GM23338 (cell line): Measurements from ENCODE around the gene RAP2B. TPM values are rescaled to one million over a fixed set of nuclear protein-coding genes. Genes with fewer than 3 reads are reported as not detected.

Experiments used
- ATAC-seq: fragments of 200-7000 bp; cut with Tn5 transposase; 3 replicates; pipeline ENCODE4 v1.9.1; 2020
- DNase-seq: peaks from one replicate; pipeline ENCODE4 v3.0.0-alpha.2; 2015; ENCODE audit warnings: low spot score
- H2AFZ ChIP-seq: fragments of 200-600 bp; sonication (generic); 2 replicates; pipeline ENCODE4 v1.8.0; 2016; ENCODE audit warnings: antibody characterized with exemption, mild to moderate bottlenecking, moderate library complexity
- H3F3A ChIP-seq: fragments of 200-600 bp; sonication (generic); replicated peaks from 2 replicates; pipeline ENCODE4 v1.8.0; 2017; ENCODE audit warnings: antibody characterized with exemption, mixed run types, low read depth
- H3K27ac ChIP-seq: fragments of 200-600 bp; sonication (generic); 2 replicates; pipeline ENCODE4 v1.6.1; 2016; ENCODE audit warnings: low read depth
- H3K27me3 ChIP-seq: fragments of 200-600 bp; sonication (generic); 2 replicates; pipeline ENCODE4 v1.8.0; 2016; ENCODE audit warnings: mild to moderate bottlenecking, mixed run types, moderate library complexity; ENCODE audit not compliant: insufficient read depth
- H3K36me3 ChIP-seq: fragments of 200-600 bp; sonication (generic); 2 replicates; pipeline ENCODE4 v1.8.0; 2016; ENCODE audit warnings: mild to moderate bottlenecking; ENCODE audit not compliant: insufficient read depth
- H3K4me1 ChIP-seq: fragments of 200-600 bp; sonication (generic); 2 replicates; pipeline ENCODE4 v1.8.0; 2016; ENCODE audit warnings: mild to moderate bottlenecking, moderate library complexity; ENCODE audit not compliant: insufficient read depth
- H3K4me2 ChIP-seq: fragments of 200-600 bp; sonication (generic); 2 replicates; pipeline ENCODE4 v1.7.1; 2017; ENCODE audit warnings: mixed run types
- H3K4me3 ChIP-seq: fragments of 200-600 bp; sonication (generic); 2 replicates; pipeline ENCODE4 v1.6.1; 2016; ENCODE audit warnings: mixed run types
- H3K79me2 ChIP-seq: fragments of 200-600 bp; sonication (generic); replicated peaks from 2 replicates; pipeline ENCODE4 v1.8.0; 2017; ENCODE audit warnings: mild to moderate bottlenecking; ENCODE audit not compliant: insufficient read depth
- H3K9me2 ChIP-seq: fragments of 200-600 bp; sonication (generic); 2 replicates; pipeline ENCODE4 v1.8.0; 2017; ENCODE audit not compliant: insufficient read depth
- H4K20me1 ChIP-seq: fragments of 200-600 bp; sonication (generic); replicated peaks from 2 replicates; pipeline ENCODE4 v1.8.0; 2017; ENCODE audit warnings: mild to moderate bottlenecking; ENCODE audit not compliant: insufficient read depth
- H3K27ac Mint-ChIP-seq: 2 replicates; pipeline ENCODE4 v1.8.0; 2020; ENCODE audit warnings: inconsistent platforms, mild to moderate bottlenecking, moderate library complexity, mixed read lengths
- H3K27me3 Mint-ChIP-seq: 3 replicates; pipeline ENCODE4 v1.8.0; 2022; ENCODE audit warnings: low read depth, mild to moderate bottlenecking, moderate library complexity, mixed read lengths, inconsistent platforms; ENCODE audit not compliant: insufficient read depth, poor library complexity
- H3K36me3 Mint-ChIP-seq: 3 replicates; pipeline ENCODE4 v1.8.0; 2021; ENCODE audit warnings: low read depth, mild to moderate bottlenecking, inconsistent platforms, moderate library complexity, mixed read lengths
- H3K4me1 Mint-ChIP-seq: 3 replicates; pipeline ENCODE4 v1.8.0; 2020; ENCODE audit warnings: mild to moderate bottlenecking, inconsistent platforms, mixed read lengths
- H3K4me3 Mint-ChIP-seq: 3 replicates; pipeline ENCODE4 v1.8.0; 2021; ENCODE audit warnings: moderate library complexity, mild to moderate bottlenecking, inconsistent platforms, mixed read lengths
- H3K9me3 Mint-ChIP-seq: 3 replicates; pipeline ENCODE4 v1.8.0; 2020; ENCODE audit warnings: moderate library complexity, mild to moderate bottlenecking, inconsistent platforms, mixed read lengths
- CTCF ChIP-seq, 2 experiments: fragments of 200-600 bp in 1 of 2; sonication (generic) in 1 of 2; conservative IDR thresholded peaks; 2 replicates each; pipeline versions ENCODE4 v1.5.1 to v1.6.1; 2016 to 2017; ENCODE audit warnings: antibody characterized with exemption in 2 of 2, low read depth in 2 of 2, mild to moderate bottlenecking in 2 of 2, moderate library complexity in 1 of 2
- NANOG ChIP-seq: IDR thresholded peaks from 2 replicates; pipeline ENCODE4 v1.6.1; 2016; ENCODE audit warnings: antibody characterized with exemption, borderline replicate concordance
- ZNF114 ChIP-seq: fragments of 250-450 bp; sonication (Bioruptor Pico); IDR thresholded peaks from 2 replicates; pipeline ENCODE4 v1.5.0; 2020; ENCODE audit warnings: mild to moderate bottlenecking, moderate library complexity
- ZNF462 ChIP-seq: fragments of 250-450 bp; sonication (Bioruptor Pico); IDR thresholded peaks from 2 replicates; pipeline ENCODE4 v1.5.0; 2020; ENCODE audit warnings: mild to moderate bottlenecking, moderate library complexity
- polyA plus RNA-seq: library from polyadenylated mRNA; unstranded; fragments of >200 nt; fragmentation: Nextera tagmentation; extraction: Ambion mirVana; gene quantifications from 2 replicates; pipeline ENCODE4 v1.2.1, GENCODE V29; 2016
- total RNA-seq: library from RNA; depleted of rRNA; stranded (reverse); fragments of >200 nt; shearing (Covaris generic); gene quantifications from 2 replicates; pipeline ENCODE4 v1.2.3, GENCODE V29; 2014

Gene RAP2B
- total and polyA plus RNA-seq, 2 experiments from 2014 or later = 22.5 to 24.0 TPM

GRCh38 chr3:153172796-153173757 lies 11.1 kb downstream of the RAP2B start:
- Mint-ChIP-seq H3K36me3 (peaks cover 11% of the 10 kb centered on the region; the same call in 2 of the 3 replicates), H3K4me3 (no peak overlapping the region), H3K27me3 (peaks cover 6% of the 10 kb centered on the region), H3K4me1 (peaks cover 17% of the 10 kb centered on the region), H3K9me3 (peaks cover 11% of the 10 kb centered on the region; the same call in 1 of the 3 replicates), H3K27ac (no peak overlapping the region)
- no peak overlapping the region for H3K27ac ChIP-seq
- H4K20me1 ChIP-seq = no peaks in the 10 kb centered on the region; the same call in 1 of the 2 replicates
- peaks cover 5% of the 10 kb centered on the region; the same call in 1 of the 2 replicates for H3K4me1 ChIP-seq
- H3K9me2 ChIP-seq = no peaks in the 10 kb centered on the region
- no peaks in the 10 kb centered on the region for H3K27me3 ChIP-seq
- H3K4me2 ChIP-seq = no peak overlapping the region
- H3K36me3 ChIP-seq = no peaks in the 10 kb centered on the region
- H3K4me3 ChIP-seq = no peak overlapping the region
- ATAC-seq (no peak), DNase-seq (no peak)
- H3K79me2 ChIP-seq = no peaks in the 10 kb centered on the region
- TF ChIP-seq NANOG (no peak), ZNF114 (no peak), ZNF462 (CRISPR knock-in tag) (no peak), CTCF (conservative IDR thresholded peaks at IDR 0.05; ENCODE audit: low read depth in 2 of 2) (no peak)
- no peaks in the 10 kb centered on the region for H3F3A ChIP-seq
- H2AFZ ChIP-seq = no peak overlapping the region
